HCT116 (cell line): ENCODE data around the gene INPP1. TPM values are rescaled to one million over a fixed set of nuclear protein-coding genes. Genes with fewer than 3 reads are reported as not detected.

Experiments
- ATAC-seq: fragments of 200-7000 bp; cut with Tn5 transposase; 2 replicates; pipeline ENCODE4 v1.9.1; 2020; ENCODE audit warnings: mild to moderate bottlenecking, moderate library complexity
- BruUV-seq: library from RNA; stranded (reverse); fragments of 400-500 nt; replicated peaks from 2 replicates; lab custom pipeline; 2021; lab: Mats Ljungman, UMichigan
- CTCF ChIA-PET: fragments of 300-600 bp; sonication (Branson Sonifier 250); formaldehyde crosslinking; loops from one replicate; lab custom pipeline; 2021; ENCODE audit warnings: antibody characterized with exemption; lab: Charles Lee
- POLR2A ChIA-PET: fragments of 300-600, 350-600 bp; sonication (Branson Sonifier 250); formaldehyde crosslinking; loops from one replicate; lab custom pipeline; 2021; ENCODE audit warnings: antibody characterized with exemption; lab: Charles Lee
- RAD21 ChIA-PET, 2 experiments: fragments of 300-600 bp; sonication (Branson Sonifier 250); formaldehyde crosslinking; loops; one replicate each; lab custom pipeline; 2023; ENCODE audit warnings: low total read pairs in 2 of 2; ENCODE audit not compliant: uncharacterized antibody in 2 of 2, unreplicated experiment in 2 of 2, low non-redundant PET in 1 of 2; lab: Charles Lee
- DNase-seq: peaks from one replicate; pipeline ENCODE4 v3.0.0-alpha.2; 2010; ENCODE audit warnings: low read depth, low spot score
- H2AFZ ChIP-seq: fragments of 200-600 bp; shearing (Covaris generic), sonication (generic); 2 replicates; pipeline ENCODE4 v1.6.1; 2017; ENCODE audit warnings: low read depth, mixed run types, mixed read lengths, antibody characterized with exemption, low read length; ENCODE audit not compliant: poor library complexity, severe bottlenecking
- H3K27ac ChIP-seq: 2 replicates; pipeline ENCODE4 v1.5.1; 2012; ENCODE audit warnings: low read depth, low read length
- H3K27me3 ChIP-seq: fragments of 200-600 bp; sonication (generic); 2 replicates; pipeline ENCODE4 v1.6.1; 2016; ENCODE audit warnings: mixed run types, low read length, mixed read lengths; ENCODE audit not compliant: insufficient read depth
- H3K36me3 ChIP-seq, 2 experiments: fragments of 200-500 bp in 1 of 2; fragments of 200-600 bp in 1 of 2; sonication (Bioruptor generic) in 1 of 2; sonication (generic) in 1 of 2; 2 replicates each; pipeline versions ENCODE4 v1.5.1 to v1.6.1; 2014 to 2016; ENCODE audit warnings: low read length in 2 of 2, inconsistent platforms in 1 of 2, mixed read lengths in 1 of 2, mixed run types in 1 of 2; ENCODE audit not compliant: insufficient read depth in 2 of 2, control insufficient read depth in 1 of 2
- H3K4me1 ChIP-seq, 2 experiments: fragments of 200-600 bp in 1 of 2; sonication (generic) in 1 of 2; 2 replicates each; pipeline versions ENCODE4 v1.5.1 to v1.6.1; 2012 to 2017; ENCODE audit warnings: low read length in 2 of 2, inconsistent platforms in 1 of 2, mild to moderate bottlenecking in 1 of 2, mixed read lengths in 1 of 2, mixed run types in 1 of 2, moderate library complexity in 1 of 2; ENCODE audit not compliant: insufficient read depth in 2 of 2, control insufficient read depth in 1 of 2
- H3K4me2 ChIP-seq: fragments of 200-600 bp; sonication (generic); 2 replicates; pipeline ENCODE4 v1.6.1; 2017; ENCODE audit warnings: mixed run types, low read length, mixed read lengths
- H3K4me3 ChIP-seq, 2 experiments: fragments of 200-600 bp in 1 of 2; sonication (generic) in 1 of 2; replicated peaks in 1 of 2; 2 replicates each; pipeline ENCODE4 v1.5.1; 2011 to 2016; ENCODE audit warnings: low read length in 2 of 2, control low read depth in 1 of 2, low read depth in 1 of 2, mild to moderate bottlenecking in 1 of 2, mixed read lengths in 1 of 2, mixed run types in 1 of 2
- H3K79me2 ChIP-seq: fragments of 200-600 bp; sonication (generic); 2 replicates; pipeline ENCODE4 v1.6.1; 2017; ENCODE audit warnings: mild to moderate bottlenecking, mixed run types, low read length, moderate library complexity, mixed read lengths; ENCODE audit not compliant: insufficient read depth
- H3K9ac ChIP-seq: fragments of 200-600 bp; sonication (generic); 2 replicates; pipeline ENCODE4 v1.6.1; 2016; ENCODE audit warnings: low read length, mixed read lengths
- H3K9me2 ChIP-seq: fragments of 200-600 bp; sonication (generic), shearing (Covaris generic); 2 replicates; pipeline ENCODE4 v1.6.1; 2017; ENCODE audit warnings: mixed run types, mild to moderate bottlenecking, moderate library complexity; ENCODE audit not compliant: insufficient read depth
- H3K9me3 ChIP-seq, 2 experiments: fragments of 200-500 bp in 1 of 2; fragments of 200-600 bp in 1 of 2; sonication (Bioruptor generic) in 1 of 2; sonication (generic) in 1 of 2; 2 replicates each; pipeline ENCODE4 v1.6.1; 2014 to 2017; ENCODE audit warnings: low read length in 2 of 2, mixed read lengths in 2 of 2, inconsistent platforms in 1 of 2, low read depth in 1 of 2, mild to moderate bottlenecking in 1 of 2, mixed run types in 1 of 2, moderate library complexity in 1 of 2; ENCODE audit not compliant: control insufficient read depth in 1 of 2, insufficient read depth in 1 of 2
- H4K20me1 ChIP-seq: fragments of 200-600 bp; sonication (generic), shearing (Covaris generic); 2 replicates; pipeline ENCODE4 v1.6.1; 2017; ENCODE audit warnings: mixed run types, mild to moderate bottlenecking, moderate library complexity; ENCODE audit not compliant: insufficient read depth
- CEBPB ChIP-seq: IDR thresholded peaks from 2 replicates; pipeline ENCODE4 v1.6.1; 2012; ENCODE audit warnings: low read depth
- ELF1 ChIP-seq: IDR thresholded peaks from 2 replicates; pipeline ENCODE4 v1.6.1; 2012; ENCODE audit warnings: low read depth, borderline replicate concordance
- EZH2phosphoT487 ChIP-seq: fragments of 200-600 bp; IDR thresholded peaks from 2 replicates; pipeline ENCODE4 v1.6.1; 2018; ENCODE audit warnings: antibody characterized with exemption, borderline replicate concordance
- FOSL1 ChIP-seq: IDR thresholded peaks from 2 replicates; pipeline ENCODE4 v1.6.1; 2012; ENCODE audit warnings: low read depth
- JUND ChIP-seq: IDR thresholded peaks from 2 replicates; pipeline ENCODE4 v1.6.1; 2012
- MAX ChIP-seq: IDR thresholded peaks from 2 replicates; pipeline ENCODE4 v1.6.1; 2012
- POLR2AphosphoS5 ChIP-seq: IDR thresholded peaks from 2 replicates; pipeline ENCODE4 v1.6.1; 2011; ENCODE audit warnings: mild to moderate bottlenecking, low read depth, low read length, moderate library complexity
- REST ChIP-seq: IDR thresholded peaks from 2 replicates; pipeline ENCODE4 v1.6.1; 2012; ENCODE audit warnings: low read depth
- SIN3A ChIP-seq: IDR thresholded peaks from 2 replicates; pipeline ENCODE4 v1.6.1; 2012; ENCODE audit warnings: low read depth
- SP1 ChIP-seq: IDR thresholded peaks from 2 replicates; pipeline ENCODE4 v1.6.1; 2012; ENCODE audit warnings: low read depth
- SRF ChIP-seq: IDR thresholded peaks from 2 replicates; pipeline ENCODE4 v1.6.1; 2012; ENCODE audit warnings: low read depth
- TCF7L2 ChIP-seq: IDR thresholded peaks from 2 replicates; pipeline ENCODE4 v1.7.0; 2011; ENCODE audit warnings: borderline replicate concordance, inconsistent platforms; ENCODE audit not compliant: insufficient read depth, insufficient read length; ENCODE audit errors: extremely low read depth
- YY1 ChIP-seq: IDR thresholded peaks from 2 replicates; pipeline ENCODE4 v1.6.1; 2011; ENCODE audit warnings: low read length, low read depth, moderate library complexity, mild to moderate bottlenecking; ENCODE audit not compliant: insufficient replicate concordance; ENCODE audit errors: extremely low read depth
- ZNF274 ChIP-seq: fragments of 200-500 bp; sonication (Bioruptor generic); IDR thresholded peaks from 2 replicates; pipeline ENCODE4 v1.6.1; 2014; ENCODE audit warnings: mild to moderate bottlenecking, low read depth, low read length, inconsistent platforms
- intact Hi-C: fragments of 100-400 bp; cut with micrococcal nuclease; formaldehyde crosslinking; loops from 2 replicates; pipeline ENCODE4 v1.10.0; 2022
- total RNA-seq: library from RNA; stranded (reverse); gene quantifications from one replicate; pipeline ENCODE4 v1.2.1, GENCODE V29; 2021; ENCODE audit not compliant: unreplicated experiment
- TF ChIP-seq, protein P1 (sequence below): IDR thresholded peaks from 2 replicates; pipeline ENCODE4 v1.6.1; 2012

Gene INPP1
- total RNA-seq, 1 experiment from 2014 or later = 19.6 TPM

DNA sequence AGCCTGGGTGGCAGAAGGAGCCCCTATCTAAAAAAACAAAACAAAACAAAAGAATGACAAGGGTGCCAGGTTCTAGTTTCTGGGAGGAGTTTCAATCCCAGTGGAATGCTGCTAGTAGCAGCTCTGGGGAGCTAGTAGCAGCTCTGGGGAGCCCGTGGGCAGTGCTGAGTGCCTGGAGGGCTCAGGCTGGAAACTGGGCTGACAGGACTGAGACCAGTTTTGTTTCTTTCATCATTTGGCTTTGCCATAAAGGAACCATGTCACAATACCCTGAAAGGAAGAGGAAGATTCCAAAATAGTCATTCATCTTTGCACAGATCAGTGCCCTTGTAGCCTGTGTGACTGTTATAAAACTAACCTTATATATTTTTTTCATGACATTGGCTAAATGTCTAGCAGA lies 75.3 kb downstream of the INPP1 start:
- ChIA-PET CTCF (no interaction called here), RAD21 (no interaction called here)
- Histone ChIP-seq H2AFZ (no peak overlapping the region), H3K27me3 (no peaks in the 10 kb centered on the region), H3K4me1 (no peaks in the 10 kb centered on the region), H3K4me3 (no peak overlapping the region)
- DNase-seq = no peak
- no TSS peak for BruUV-seq
- TF ChIP-seq YY1 (no peak), ELF1 (no peak), ZNF274 (no peak), TCF7L2 (no peak), SIN3A (no peak), SRF (no peak), CEBPB (no peak), JUND (no peak), FOSL1 (no peak), SP1 (no peak), EZH2phosphoT487 (no peak), POLR2AphosphoS5 (no peak), REST (no peak), MAX (no peak)
- TF ChIP-seq, protein P1, sequence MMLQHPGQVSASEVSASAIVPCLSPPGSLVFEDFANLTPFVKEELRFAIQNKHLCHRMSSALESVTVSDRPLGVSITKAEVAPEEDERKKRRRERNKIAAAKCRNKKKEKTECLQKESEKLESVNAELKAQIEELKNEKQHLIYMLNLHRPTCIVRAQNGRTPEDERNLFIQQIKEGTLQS = no peak
- TF ChIP-seq, all 23 proteins: peak for 0
- POLR2A ChIA-PET = no interaction called here
- no peaks in the 10 kb centered on the region for H3K79me2 ChIP-seq
- no peaks in the 10 kb centered on the region for H3K9me3 ChIP-seq
- no peaks in the 10 kb centered on the region for H4K20me1 ChIP-seq
- no peak overlapping the region for H3K4me2 ChIP-seq
- H3K36me3 ChIP-seq = no peaks in the 10 kb centered on the region
- no peak for ATAC-seq
- H3K9me2 ChIP-seq = no peaks in the 10 kb centered on the region
- H3K9ac ChIP-seq = no peak overlapping the region
- intact Hi-C loops = no loop called here
- no peak overlapping the region for H3K27ac ChIP-seq
